GM21717 (cell line): ENCODE measurements around the gene EXOC6.
"Not testable (repeated sequence)": the region's sequence is repeated elsewhere in the genome, so short reads cannot be mapped to it uniquely, and the experiment has no call there.

ENCODE experiments used
- ATAC-seq: cut with Tn5 transposase; IDR thresholded peaks from one replicate; pipeline ENCODE4 v1.9.1; 2021; ENCODE audit warnings: mild to moderate bottlenecking, moderate library complexity; ENCODE audit not compliant: unreplicated experiment

Gene EXOC6

DNA sequence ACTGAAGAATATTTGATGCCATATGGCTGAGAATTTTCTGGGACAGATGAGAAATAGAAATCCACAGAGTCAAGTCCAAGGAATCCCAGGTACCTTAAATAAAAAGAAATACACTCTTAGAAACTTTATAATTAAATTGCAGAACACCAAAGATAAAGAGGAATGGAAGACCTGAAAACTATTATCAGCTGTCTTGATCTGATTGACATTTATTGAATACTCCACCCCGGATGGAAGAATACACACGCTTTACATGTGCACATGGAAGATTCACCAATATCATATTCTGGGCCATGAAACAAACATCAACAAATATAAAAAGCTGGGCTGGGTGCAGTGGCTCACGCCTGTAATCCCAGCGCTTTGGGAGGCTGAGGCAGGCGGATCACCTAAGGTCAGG lies 81.6 kb downstream of the EXOC6 start:
- no peak for ATAC-seq

DNA sequence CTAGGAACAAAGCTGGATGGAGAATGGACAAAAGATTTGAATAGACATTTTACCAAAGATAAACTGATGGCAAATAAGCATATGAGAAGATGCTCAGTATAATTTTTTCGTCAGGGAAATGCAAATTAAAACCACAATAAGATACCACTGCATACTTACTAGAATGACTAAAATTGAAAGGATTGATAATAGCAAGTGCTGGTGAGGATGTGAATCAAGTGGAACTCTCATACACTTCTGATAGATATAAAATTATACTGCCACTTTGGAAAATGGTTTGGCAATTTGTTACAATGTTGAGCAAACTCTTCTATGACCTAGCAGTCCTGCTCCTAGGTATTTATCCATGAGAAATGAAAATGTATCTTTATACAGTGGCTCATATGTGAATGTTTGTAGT lies 83.3 kb downstream of the EXOC6 start:
- ATAC-seq, result no peak

DNA sequence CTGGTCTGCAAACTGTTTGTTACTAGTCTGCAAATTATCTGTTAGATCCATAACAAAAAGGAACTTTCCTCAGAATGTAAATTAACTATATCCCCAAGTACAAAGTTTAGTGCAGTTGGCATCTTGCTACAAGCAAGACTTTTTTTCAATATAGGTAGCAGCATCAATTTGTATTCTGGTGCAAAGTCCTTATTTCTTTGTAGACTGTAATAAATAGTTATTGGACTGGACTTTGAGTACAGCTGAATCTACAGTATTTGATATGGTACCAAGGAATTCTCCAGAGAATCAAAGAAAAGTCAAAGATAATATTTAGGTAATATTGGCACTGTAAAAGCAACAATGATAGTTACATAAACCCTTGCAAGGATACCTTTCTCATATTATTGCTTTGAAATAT lies 89.6 kb downstream of the EXOC6 start:
- ATAC-seq, result no peak

DNA sequence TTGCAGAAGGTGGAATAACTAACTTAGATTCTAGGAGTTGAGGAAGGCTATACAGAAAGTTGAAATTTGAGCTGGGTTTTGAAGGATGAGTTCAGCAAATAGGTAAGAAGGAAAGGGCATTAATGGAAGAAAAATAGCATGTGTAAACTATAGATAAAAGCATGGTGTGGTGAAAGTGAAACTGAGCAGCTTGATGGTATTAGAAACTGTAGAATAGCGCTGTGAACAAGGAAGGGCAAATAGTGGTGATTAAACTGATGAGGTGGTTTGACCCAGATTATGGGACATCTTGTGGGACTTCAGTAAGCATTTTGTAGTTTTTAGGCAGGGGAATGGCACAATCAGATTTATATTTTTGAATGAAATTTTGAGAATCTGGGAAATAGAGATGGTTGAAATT lies 90.5 kb downstream of the EXOC6 start:
- ATAC-seq, result no peak

DNA sequence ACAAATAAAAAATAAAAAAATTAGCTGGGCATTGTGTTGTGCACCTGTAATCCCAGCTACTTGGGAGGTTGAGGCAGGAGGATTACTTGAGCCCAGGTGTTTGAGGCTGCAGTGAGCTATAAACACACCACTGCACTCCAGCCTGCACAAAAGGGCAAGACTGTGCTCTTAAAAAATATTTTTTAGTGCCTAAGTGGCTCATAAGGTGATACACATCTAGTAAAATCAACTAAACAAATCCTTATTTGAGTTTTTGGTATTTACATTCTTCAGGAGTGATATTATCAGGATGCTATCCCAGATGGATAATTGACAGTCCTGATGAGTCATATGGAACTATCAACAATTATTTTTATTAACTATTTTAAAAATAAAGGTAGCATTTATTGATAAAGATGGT lies 93.9 kb downstream of the EXOC6 start:
- ATAC-seq, result no peak

DNA sequence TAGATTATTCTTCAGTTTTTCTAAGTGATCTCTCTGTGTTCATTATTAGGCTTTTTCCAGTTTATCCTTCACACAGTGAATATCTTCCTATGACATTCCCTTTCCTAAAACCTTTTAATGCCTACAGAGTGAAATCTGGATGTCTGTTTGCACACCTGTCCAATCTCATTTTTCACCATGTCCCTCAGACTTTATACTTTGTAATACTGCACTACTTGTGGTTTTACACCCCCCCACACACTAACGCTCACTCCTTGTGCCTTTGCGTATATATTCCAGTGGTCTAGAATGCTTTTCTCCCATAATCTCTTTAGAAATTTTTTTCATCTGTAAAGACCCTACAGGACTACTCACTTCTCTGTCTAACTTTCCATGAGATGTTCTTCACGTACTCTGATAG lies 98.2 kb downstream of the EXOC6 start:
- ATAC-seq, result no peak

DNA sequence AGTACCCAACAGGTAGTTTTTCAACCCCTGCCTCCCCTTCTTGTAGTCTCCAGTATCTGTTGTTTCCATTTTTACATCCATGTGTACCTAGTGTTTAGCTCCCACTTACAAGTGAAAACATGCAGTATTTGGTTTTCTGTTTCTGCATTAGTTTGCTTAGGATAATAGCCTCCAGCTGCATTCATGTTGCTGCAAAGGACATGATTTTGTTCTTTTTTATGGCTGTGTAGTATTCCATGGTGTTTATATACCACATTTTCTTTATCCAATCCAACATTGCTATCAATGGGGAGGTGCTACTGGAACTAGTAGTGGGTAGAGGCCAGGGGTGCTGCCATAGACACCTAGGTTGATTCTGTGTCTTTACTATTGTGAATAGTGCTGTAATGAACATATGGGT lies 104.3 kb downstream of the EXOC6 start:
- ATAC-seq, result not testable (repeated sequence)

DNA sequence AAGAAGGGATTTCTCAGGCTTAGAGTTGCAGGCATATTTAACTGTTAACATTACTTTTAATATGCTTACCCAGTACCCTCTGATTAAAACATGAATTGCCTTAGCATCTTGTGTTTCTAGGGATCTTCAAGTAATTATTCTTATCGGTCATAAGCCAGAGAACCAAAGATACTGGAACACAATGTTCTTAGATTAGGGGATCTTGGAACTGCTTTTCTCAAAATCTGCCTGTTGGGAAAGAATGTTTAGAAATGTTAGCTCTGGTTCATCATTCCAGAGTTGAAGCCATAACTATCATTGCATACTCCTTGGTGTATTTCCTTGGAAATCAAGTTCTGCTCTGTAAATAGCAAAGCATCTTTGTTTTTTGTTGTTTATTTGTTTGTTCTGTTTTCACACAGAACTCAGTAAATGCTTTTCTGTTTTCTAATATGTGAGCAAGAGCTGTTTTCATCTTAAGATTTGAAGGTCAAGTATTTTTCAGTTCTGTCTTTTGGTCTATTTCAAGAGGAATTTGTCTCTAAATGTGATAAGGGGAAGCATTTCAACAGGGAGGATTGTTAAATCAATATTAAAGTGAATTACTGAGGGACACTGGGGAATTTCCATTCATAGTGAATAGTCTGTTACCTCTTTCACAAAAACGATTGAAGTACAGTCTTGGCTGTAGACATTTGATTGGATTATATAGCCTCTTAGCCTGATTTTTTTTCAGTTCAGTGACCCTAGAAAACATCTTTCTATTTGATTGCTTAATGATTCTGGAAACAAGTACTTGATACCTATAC lies 109.1 kb downstream of the EXOC6 start:
- ATAC-seq, result no peak

GRCh38 chr10:92961638-92962037 lies 113.3 kb downstream of the EXOC6 start:
- ATAC-seq, result no peak

DNA sequence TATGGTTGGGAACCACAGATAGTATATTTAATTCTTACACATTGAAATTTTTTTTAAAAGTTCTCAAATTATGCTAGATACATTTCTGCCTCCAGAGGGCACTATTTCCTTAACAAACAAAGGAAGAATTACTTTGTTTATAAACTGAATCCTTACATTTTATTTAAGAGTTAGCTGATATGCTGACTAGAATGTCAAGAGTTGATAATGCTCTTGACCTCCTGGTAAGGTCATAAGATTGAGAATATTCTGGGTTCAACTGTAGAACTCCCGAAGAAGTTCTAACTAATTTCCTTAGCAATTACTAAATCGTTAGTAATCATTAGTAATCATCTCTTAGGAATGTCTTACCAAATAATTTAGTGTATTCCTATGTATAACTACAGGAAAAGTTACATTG lies 117.0 kb downstream of the EXOC6 start:
- ATAC-seq, result no peak

DNA sequence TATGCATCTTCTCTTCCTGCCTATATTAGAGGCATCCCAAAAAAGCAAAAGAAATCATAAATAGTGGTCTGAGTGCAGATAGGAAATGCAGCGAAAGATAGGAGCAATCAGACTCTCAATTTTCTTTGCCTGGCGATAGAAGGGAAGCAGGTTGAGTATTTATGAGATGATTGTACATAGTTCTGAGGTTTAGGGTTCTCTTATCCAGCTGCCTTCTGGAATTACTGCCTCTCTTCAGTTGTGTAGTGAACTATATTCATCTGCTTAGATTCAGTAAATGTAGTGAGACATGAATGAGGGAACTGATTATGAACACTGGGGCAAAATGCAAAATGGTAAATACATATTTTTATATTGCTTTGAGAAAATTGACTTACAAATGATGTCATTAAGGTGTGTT lies 119.3 kb downstream of the EXOC6 start:
- ATAC-seq, result no peak

DNA sequence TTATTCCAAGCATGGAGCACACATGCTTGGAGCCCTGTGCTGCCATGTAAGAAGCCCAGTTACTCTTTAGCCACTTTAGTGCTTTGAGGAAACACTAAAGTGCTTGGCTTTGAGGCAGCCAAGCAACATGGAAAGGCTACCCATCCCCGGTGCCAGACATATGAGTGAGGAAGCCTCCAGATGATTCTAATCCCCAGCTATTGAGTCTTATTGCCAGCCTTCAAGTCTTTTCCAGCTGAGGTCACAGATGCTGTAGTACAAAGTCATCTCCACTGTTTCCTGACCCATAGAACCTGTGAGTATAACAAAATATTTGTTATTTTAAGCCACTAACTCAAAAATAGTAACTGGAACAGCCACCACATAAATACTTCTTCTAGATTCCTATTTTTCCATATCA lies 120.8 kb downstream of the EXOC6 start:
- ATAC-seq, result no peak

DNA sequence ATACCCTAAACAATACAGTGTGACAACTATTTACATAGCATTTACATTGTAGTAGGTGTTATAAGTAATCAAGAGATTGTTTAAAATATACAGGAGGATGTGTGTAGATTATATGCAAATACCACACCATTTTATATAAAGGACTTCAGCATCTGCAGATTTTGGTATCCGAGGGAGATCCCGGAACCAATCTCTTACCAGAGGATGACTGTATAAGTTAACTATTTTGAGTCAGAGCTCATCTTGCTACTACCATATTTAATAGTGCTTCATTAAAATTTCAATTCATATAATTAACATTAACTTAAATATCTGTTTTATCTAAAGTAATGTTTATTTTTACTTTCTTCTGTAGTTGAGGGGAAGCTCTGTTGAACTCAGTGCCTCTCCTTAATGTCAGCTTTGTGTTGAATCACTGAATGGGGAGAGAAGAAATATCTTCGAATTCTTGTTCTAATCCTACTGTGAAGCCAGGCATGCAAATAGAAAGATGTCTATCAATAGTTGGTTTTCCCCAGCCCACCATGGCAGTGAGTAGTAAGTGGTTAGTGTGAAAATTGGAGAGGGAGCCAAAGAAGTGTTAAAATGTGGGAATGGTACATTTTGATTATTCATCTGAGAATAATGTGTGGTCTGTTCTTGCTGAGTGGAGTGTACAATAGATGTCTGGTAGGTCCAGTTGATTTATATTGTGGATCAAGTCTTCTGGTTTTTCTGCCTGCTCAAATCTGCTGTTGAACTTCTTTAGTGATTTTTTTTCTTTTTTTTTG lies 122.2 kb downstream of the EXOC6 start:
- no peak for ATAC-seq

DNA sequence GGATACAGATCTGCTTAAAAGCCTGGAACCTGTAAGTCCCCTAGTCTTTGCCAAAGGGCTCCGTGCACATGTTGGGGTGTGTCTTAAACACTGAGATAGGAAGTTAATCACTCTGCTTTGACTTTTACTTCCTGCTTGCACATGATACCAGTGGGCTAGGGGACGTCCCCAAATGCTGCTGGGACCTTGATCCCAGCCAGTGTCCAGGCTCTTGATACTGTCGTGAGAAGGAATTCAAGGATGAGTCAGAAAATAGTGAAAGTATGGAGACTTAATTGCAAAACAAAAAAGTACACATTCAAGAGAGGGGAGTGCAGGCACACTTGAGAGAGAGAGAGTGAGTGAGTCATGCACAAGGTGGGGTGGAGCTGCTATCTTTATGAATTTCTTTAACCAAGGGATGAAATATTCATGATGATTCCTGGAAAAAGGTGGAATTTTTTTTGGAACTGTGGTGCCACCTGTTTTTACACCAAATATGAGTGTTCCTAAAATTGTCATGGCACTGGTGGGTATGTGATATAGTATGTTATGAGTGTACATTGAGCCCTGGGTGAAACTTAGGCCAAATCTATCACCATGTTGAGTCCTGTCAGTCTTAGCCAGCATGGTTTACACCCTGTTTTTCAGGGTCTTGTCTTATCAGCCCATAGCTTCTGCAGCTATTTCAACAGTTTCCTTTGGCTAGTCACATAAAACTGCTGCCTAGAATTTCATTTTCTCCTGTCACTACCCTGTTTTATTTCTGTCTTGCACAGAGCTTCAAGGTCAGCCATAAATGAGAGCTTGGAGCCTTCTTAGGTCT lies 123.9 kb downstream of the EXOC6 start:
- ATAC-seq, result no peak

DNA sequence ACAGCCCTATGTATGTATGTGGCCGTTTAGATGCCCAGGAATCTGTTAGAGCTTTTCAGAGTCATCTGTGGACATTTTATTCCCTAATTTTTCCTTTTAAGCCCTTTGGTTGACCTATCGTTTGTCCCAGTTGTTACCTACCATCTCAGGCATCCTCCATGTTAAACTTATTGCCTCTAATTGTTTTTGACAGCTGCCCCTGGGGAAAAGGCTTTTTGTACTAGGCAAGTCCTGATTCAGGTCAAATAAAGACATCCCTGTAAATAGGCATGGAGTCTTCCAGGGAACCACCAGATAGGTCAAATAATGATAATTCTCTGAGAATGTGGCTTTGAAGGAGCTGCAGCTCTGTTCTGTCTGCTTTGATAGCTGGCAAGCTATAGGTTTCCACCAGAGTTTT lies 124.6 kb downstream of the EXOC6 start:
- ATAC-seq, result no peak

GRCh38 chr10:92976278-92976677 lies 128.0 kb downstream of the EXOC6 start:
- ATAC-seq, result not testable (repeated sequence)

- no peak for ATAC-seq
Observed at GRCh38 chr10:92989250-92989649, 140.9 kb downstream of the EXOC6 start.

DNA sequence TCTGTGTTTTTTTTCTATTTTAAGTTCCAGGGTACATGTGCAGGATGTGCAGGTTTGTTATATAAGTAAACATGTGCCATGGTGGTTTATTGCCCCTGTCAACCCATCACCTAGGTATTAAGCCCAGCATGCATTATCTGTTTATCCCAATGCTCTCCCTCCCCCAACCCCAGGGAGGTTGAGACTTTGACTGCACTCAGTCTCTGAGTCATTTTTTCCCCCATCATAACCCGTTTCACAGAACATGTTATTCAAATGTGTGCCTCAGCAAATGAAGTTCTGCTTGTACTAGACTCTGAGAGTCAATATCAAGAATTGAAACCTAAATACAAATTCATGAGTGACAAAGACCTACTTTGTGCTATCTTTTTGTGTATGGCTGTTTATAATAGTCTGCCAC lies 142.3 kb downstream of the EXOC6 start:
- no peak for ATAC-seq

- no peak for ATAC-seq
Observed at GRCh38 chr10:92991513-92991912, 143.2 kb downstream of the EXOC6 start.

DNA sequence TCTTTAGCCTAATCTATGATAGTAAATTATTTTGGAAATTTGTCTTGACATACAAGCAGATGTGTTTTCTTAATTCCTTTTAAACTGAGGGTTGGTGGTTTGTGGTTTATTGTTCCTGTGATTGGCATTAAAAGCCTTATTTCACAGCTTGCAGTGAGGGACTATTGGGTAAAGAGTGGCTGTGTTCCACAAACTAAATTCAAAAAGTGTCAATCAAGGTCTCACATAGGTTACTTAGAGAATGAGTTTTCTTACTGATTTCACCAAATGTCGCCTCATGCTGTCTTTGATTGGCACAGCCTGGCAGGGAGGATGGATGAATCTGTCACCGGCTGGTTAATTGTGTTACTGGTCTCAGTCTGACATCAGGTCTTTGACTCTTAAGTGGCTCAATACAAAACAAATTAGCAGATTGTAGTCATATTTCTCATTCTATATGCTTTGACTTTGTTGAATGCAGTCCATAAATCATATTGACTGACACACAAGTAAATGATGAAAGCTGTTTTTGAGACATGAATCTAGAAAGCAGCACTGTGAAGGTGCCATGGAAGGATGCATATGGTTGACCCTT lies 145.5 kb downstream of the EXOC6 start:
- no peak for ATAC-seq

- ATAC-seq, result no peak
Observed at GRCh38 chr10:92995509-92995908, 147.2 kb downstream of the EXOC6 start.
